ENCODE measurements around the gene FTH1.

The FTH1 gene

GRCh38 chr11:61930933-61931332, 36.5 kb downstream of the FTH1 start:
- no peaks in the 10 kb centered on the region for H3K27me3 ChIP-seq (replicated peaks in 2 of 5; ENCODE audit: control insufficient read depth in 4 of 5, insufficient read depth in 5 of 5, low read length in 4 of 5)
- ChIA-PET CTCF (interaction anchor here (0.5 to 4.8 kb wide), 5 partner anchors 8 to 32 kb away, joined by 3 to 24 read pairs (median 3); no protein-coding TSS in a partner anchor), POLR2A (no interaction called here)
- H3K9me3 ChIP-seq (ENCODE audit: control extremely low read depth in 1 of 5, control insufficient read depth in 4 of 5, insufficient read depth in 2 of 5, low read depth in 1 of 5, low read length in 4 of 5), result peaks cover 0 to 8% (median 0%) of the 10 kb centered on the region in 5 experiments
- no peaks in the 10 kb centered on the region for H3K4me1 ChIP-seq (ENCODE audit: control extremely low read depth in 1 of 4, control insufficient read depth in 4 of 4, insufficient read depth in 4 of 4, low read length in 3 of 4)
- 83% methylated on average over 1 of the region's 3 CpGs for WGBS (ENCODE audit: insufficient coverage)
- no peak overlapping the region for H3K27ac ChIP-seq (ENCODE audit: insufficient read depth in 1 of 2, low read depth in 1 of 2, low read length in 2 of 2, poor library complexity in 1 of 2, severe bottlenecking in 2 of 2)
- DNase-seq, result no peak
- H3K36me3 ChIP-seq (ENCODE audit: control insufficient read depth in 4 of 4, insufficient read depth in 4 of 4, low read length in 3 of 4), result no peaks in the 10 kb centered on the region
- H3K4me3 ChIP-seq (ENCODE audit: control insufficient read depth in 1 of 7, extremely low read depth in 1 of 7, insufficient read depth in 4 of 7, low read depth in 2 of 7, low read length in 6 of 7), result no peak overlapping the region

GRCh38 chr11:61928606-61929005, 38.8 kb downstream of the FTH1 start:
- POLR2A ChIA-PET, result no interaction called here

GRCh38 chr11:61927501-61927900, 39.9 kb downstream of the FTH1 start:
- no peak for DNase-seq
- H3K4me3 ChIP-seq (ENCODE audit: control insufficient read depth in 1 of 7, extremely low read depth in 1 of 7, insufficient read depth in 4 of 7, low read depth in 2 of 7, low read length in 6 of 7), result no peak overlapping the region
- CTCF ChIA-PET, result interaction anchor here (1.5 to 4.8 kb wide), 4 partner anchors 10 to 154 kb away, joined by 5 to 24 read pairs (median 8); no protein-coding TSS in a partner anchor
- H3K27me3 ChIP-seq (replicated peaks in 2 of 5; ENCODE audit: control insufficient read depth in 4 of 5, insufficient read depth in 5 of 5, low read length in 4 of 5), result no peaks in the 10 kb centered on the region
- peaks cover 0 to 5% (median 0%) of the 10 kb centered on the region in 5 experiments for H3K9me3 ChIP-seq (ENCODE audit: control extremely low read depth in 1 of 5, control insufficient read depth in 4 of 5, insufficient read depth in 2 of 5, low read depth in 1 of 5, low read length in 4 of 5)
- POLR2A ChIA-PET, result no interaction called here
- no peaks in the 10 kb centered on the region for H3K36me3 ChIP-seq (ENCODE audit: control insufficient read depth in 4 of 4, insufficient read depth in 4 of 4, low read length in 3 of 4)
- no peak overlapping the region for H3K27ac ChIP-seq (ENCODE audit: insufficient read depth in 1 of 2, low read depth in 1 of 2, low read length in 2 of 2, poor library complexity in 1 of 2, severe bottlenecking in 2 of 2)
- peaks cover 0 to 9% (median 5%) of the 10 kb centered on the region in 4 experiments for H3K4me1 ChIP-seq (ENCODE audit: control extremely low read depth in 1 of 4, control insufficient read depth in 4 of 4, insufficient read depth in 4 of 4, low read length in 3 of 4)
- WGBS (ENCODE audit: insufficient coverage), result no CpG with 5 or more reads among the region's 1 CpG

More at GRCh38 chr11:61928606-61929005, 38.8 kb downstream of the FTH1 start:
- CTCF ChIA-PET, result interaction anchor here (1.1 to 4.8 kb wide), 6 partner anchors 9 to 153 kb away, joined by 3 to 24 read pairs (median 8); no protein-coding TSS in a partner anchor
- H3K27ac ChIP-seq (ENCODE audit: insufficient read depth in 1 of 2, low read depth in 1 of 2, low read length in 2 of 2, poor library complexity in 1 of 2, severe bottlenecking in 2 of 2), result no peak overlapping the region
- H3K9me3 ChIP-seq (ENCODE audit: control extremely low read depth in 1 of 5, control insufficient read depth in 4 of 5, insufficient read depth in 2 of 5, low read depth in 1 of 5, low read length in 4 of 5), result peaks cover 0 to 7% (median 0%) of the 10 kb centered on the region in 5 experiments
- no peaks in the 10 kb centered on the region for H3K27me3 ChIP-seq (replicated peaks in 2 of 5; ENCODE audit: control insufficient read depth in 4 of 5, insufficient read depth in 5 of 5, low read length in 4 of 5)
- no peak overlapping the region for H3K4me3 ChIP-seq (ENCODE audit: control insufficient read depth in 1 of 7, extremely low read depth in 1 of 7, insufficient read depth in 4 of 7, low read depth in 2 of 7, low read length in 6 of 7)
- H3K4me1 ChIP-seq (ENCODE audit: control extremely low read depth in 1 of 4, control insufficient read depth in 4 of 4, insufficient read depth in 4 of 4, low read length in 3 of 4), result no peaks in the 10 kb centered on the region
- DNase-seq, result no peak
- no peaks in the 10 kb centered on the region for H3K36me3 ChIP-seq (ENCODE audit: control insufficient read depth in 4 of 4, insufficient read depth in 4 of 4, low read length in 3 of 4)

GRCh38 chr11:61926235-61926634, 41.2 kb downstream of the FTH1 start:
- Histone ChIP-seq H3K4me1 (ENCODE audit: control extremely low read depth in 1 of 4, control insufficient read depth in 4 of 4, insufficient read depth in 4 of 4, low read length in 3 of 4) (peaks cover 0 to 21% (median 6%) of the 10 kb centered on the region in 4 experiments), H3K9me3 (ENCODE audit: control extremely low read depth in 1 of 5, control insufficient read depth in 4 of 5, insufficient read depth in 2 of 5, low read depth in 1 of 5, low read length in 4 of 5) (peaks cover 0 to 5% (median 0%) of the 10 kb centered on the region in 5 experiments), H3K27ac (ENCODE audit: insufficient read depth in 1 of 2, low read depth in 1 of 2, low read length in 2 of 2, poor library complexity in 1 of 2, severe bottlenecking in 2 of 2) (no peak overlapping the region), H3K4me3 (ENCODE audit: control insufficient read depth in 1 of 7, extremely low read depth in 1 of 7, insufficient read depth in 4 of 7, low read depth in 2 of 7, low read length in 6 of 7) (no peak overlapping the region), H3K36me3 (ENCODE audit: control insufficient read depth in 4 of 4, insufficient read depth in 4 of 4, low read length in 3 of 4) (no peaks in the 10 kb centered on the region), H3K27me3 (replicated peaks in 2 of 5; ENCODE audit: control insufficient read depth in 4 of 5, insufficient read depth in 5 of 5, low read length in 4 of 5) (no peaks in the 10 kb centered on the region)
- 95% methylated on average over 2 of the region's 3 CpGs for WGBS (ENCODE audit: insufficient coverage)
- CTCF ChIA-PET, result interaction anchor here (1.3 to 2.5 kb wide), 4 partner anchors 11 to 27 kb away, joined by 3 to 9 read pairs (median 6); no protein-coding TSS in a partner anchor
- POLR2A ChIA-PET, result no interaction called here
- no peak for DNase-seq

- no peaks in the 10 kb centered on the region for H3K36me3 ChIP-seq (ENCODE audit: control insufficient read depth in 4 of 4, insufficient read depth in 4 of 4, low read length in 3 of 4)
- DNase-seq, result no peak
- H3K9me3 ChIP-seq (ENCODE audit: control extremely low read depth in 1 of 5, control insufficient read depth in 4 of 5, insufficient read depth in 2 of 5, low read depth in 1 of 5, low read length in 4 of 5), result peaks cover 0 to 5% (median 0%) of the 10 kb centered on the region in 5 experiments
- no peak overlapping the region for H3K4me3 ChIP-seq (ENCODE audit: control insufficient read depth in 1 of 7, extremely low read depth in 1 of 7, insufficient read depth in 4 of 7, low read depth in 2 of 7, low read length in 6 of 7)
- H3K27me3 ChIP-seq (replicated peaks in 2 of 5; ENCODE audit: control insufficient read depth in 4 of 5, insufficient read depth in 5 of 5, low read length in 4 of 5), result no peaks in the 10 kb centered on the region
- H3K27ac ChIP-seq (ENCODE audit: insufficient read depth in 1 of 2, low read depth in 1 of 2, low read length in 2 of 2, poor library complexity in 1 of 2, severe bottlenecking in 2 of 2), result no peak overlapping the region
- CTCF ChIA-PET, result interaction anchor here (0.7 to 3.9 kb wide), 6 partner anchors 10 to 156 kb away, joined by 3 to 23 read pairs (median 6); no protein-coding TSS in a partner anchor
- peaks cover 0 to 21% (median 6%) of the 10 kb centered on the region in 4 experiments for H3K4me1 ChIP-seq (ENCODE audit: control extremely low read depth in 1 of 4, control insufficient read depth in 4 of 4, insufficient read depth in 4 of 4, low read length in 3 of 4)
- POLR2A ChIA-PET, result interaction anchor here (0.5 kb wide), 1 partner anchor 1119 kb away, joined by 5 read pairs; no protein-coding TSS in a partner anchor
- 100% methylated on average over 2 of the region's 2 CpGs for WGBS (ENCODE audit: insufficient coverage)
Measured at GRCh38 chr11:61925736-61926135, 41.7 kb downstream of the FTH1 start.

GRCh38 chr11:61924064-61924455, 43.4 kb downstream of the FTH1 start:
- Histone ChIP-seq H3K4me1 (ENCODE audit: control extremely low read depth in 1 of 4, control insufficient read depth in 4 of 4, insufficient read depth in 4 of 4, low read length in 3 of 4) (peaks cover 0 to 21% (median 6%) of the 10 kb centered on the region in 4 experiments), H3K27ac (ENCODE audit: insufficient read depth in 1 of 2, low read depth in 1 of 2, low read length in 2 of 2, poor library complexity in 1 of 2, severe bottlenecking in 2 of 2) (no peak overlapping the region), H3K9me3 (ENCODE audit: control extremely low read depth in 1 of 5, control insufficient read depth in 4 of 5, insufficient read depth in 2 of 5, low read depth in 1 of 5, low read length in 4 of 5) (peaks cover 0 to 5% (median 0%) of the 10 kb centered on the region in 5 experiments), H3K27me3 (replicated peaks in 2 of 5; ENCODE audit: control insufficient read depth in 4 of 5, insufficient read depth in 5 of 5, low read length in 4 of 5) (peaks cover 0 to 9% (median 0%) of the 10 kb centered on the region in 5 experiments), H3K4me3 (ENCODE audit: control insufficient read depth in 1 of 7, extremely low read depth in 1 of 7, insufficient read depth in 4 of 7, low read depth in 2 of 7, low read length in 6 of 7) (no peak overlapping the region), H3K36me3 (ENCODE audit: control insufficient read depth in 4 of 4, insufficient read depth in 4 of 4, low read length in 3 of 4) (no peaks in the 10 kb centered on the region)
- 98% methylated on average over 5 of the region's 6 CpGs for WGBS (ENCODE audit: insufficient coverage)
- no peak for DNase-seq
- ChIA-PET POLR2A (no interaction called here), CTCF (interaction anchor here (1.1 to 3.9 kb wide), 6 partner anchors 11 to 127 kb away, joined by 3 to 23 read pairs (median 4); no protein-coding TSS in a partner anchor)

All from common myeloid progenitor, CD34-positive (primary cell).